ENCODE data around the gene FAM209B. TPM values are rescaled to one million over a fixed set of nuclear protein-coding genes. Genes with fewer than 3 reads are reported as not detected.

FAM209B gene, protein sequence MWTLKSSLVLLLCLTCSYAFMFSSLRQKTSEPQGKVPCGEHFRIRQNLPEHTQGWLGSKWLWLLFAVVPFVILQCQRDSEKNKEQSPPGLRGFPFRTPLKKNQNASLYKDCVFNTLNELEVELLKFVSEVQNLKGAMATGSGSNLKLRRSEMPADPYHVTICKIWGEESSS
- total RNA-seq = not detected in 2 replicates

DNA sequence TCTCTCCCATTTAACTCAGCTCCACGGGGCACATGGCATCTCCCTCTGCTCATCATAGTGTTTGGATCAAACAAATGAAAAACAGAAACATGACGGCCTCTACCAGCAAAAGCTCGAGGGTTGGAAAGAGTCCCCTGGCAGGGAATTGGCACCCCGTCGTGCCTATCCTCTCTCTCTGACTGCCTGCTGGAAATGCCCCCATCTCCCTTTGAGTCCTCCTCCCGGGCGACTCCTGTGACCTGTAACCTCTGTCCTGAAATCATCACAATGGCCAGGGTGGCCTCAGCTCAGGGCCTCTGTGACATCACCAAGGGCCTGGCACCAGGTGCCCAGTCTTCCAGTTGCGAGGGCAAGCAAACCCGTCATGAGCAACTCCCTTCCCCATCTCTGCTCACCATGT lies at the start of gene FAM209B:
Gene FAM209B (plus strand): TSS at position 301 of the 400 bp plus-strand sequence. CDS start 96 bp downstream, at position 397.

DNA sequence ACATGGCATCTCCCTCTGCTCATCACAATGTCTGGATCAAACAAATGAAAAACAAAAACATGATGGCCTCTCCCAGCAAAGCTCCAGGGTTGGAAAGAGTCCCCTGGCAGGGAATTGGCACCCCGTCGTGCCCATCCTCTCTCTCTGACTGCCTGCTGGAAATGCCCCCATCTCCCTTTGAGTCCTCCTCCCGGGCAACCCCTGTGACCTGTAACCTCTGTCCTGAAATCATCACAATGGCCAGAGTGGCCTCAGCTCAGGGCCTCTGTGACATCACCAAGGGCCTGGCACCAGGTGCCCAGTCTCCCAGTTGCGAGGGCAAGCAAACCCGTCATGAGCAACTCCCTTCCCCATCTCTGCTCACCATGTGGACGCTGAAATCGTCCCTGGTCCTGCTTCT lies 8.6 kb upstream of the FAM209B start, which contains the start of gene FAM209A:
Gene FAM209A (plus strand): TSS at position 301 of the 400 bp plus-strand sequence. CDS start 65 bp downstream, at position 366.

Other genes starting within 250 kb of the FAM209B start
- 20.7 and 36.9 TPM in 2 replicates for gene FAM210B, start 174.3 kb upstream of the FAM209B start, total RNA-seq
- 27.5 and 109 TPM in 2 replicates for gene AURKA, start 141.0 kb upstream of the FAM209B start, total RNA-seq
- 24.7 and 42.4 TPM in 2 replicates for gene CSTF1, start 140.6 kb upstream of the FAM209B start, total RNA-seq
- 0.12 and 0.77 TPM in 2 replicates for gene CASS4, start 121.0 kb upstream of the FAM209B start, total RNA-seq
- 76.5 and 95.3 TPM in 2 replicates for gene RTF2, start 64.6 kb upstream of the FAM209B start, total RNA-seq
- gene FAM209A, start 8.5 kb upstream of the FAM209B start, total RNA-seq = not detected in 2 replicates
- 8.5 and 9.5 TPM in 2 replicates for gene TFAP2C, start 96.1 kb downstream of the FAM209B start, total RNA-seq